HG02981 (cell line): ENCODE results near the gene FARP1.

Source experiments
- ATAC-seq: cut with Tn5 transposase; IDR thresholded peaks from one replicate; pipeline ENCODE4 v1.9.1; 2021; ENCODE audit warnings: mild to moderate bottlenecking, moderate library complexity; ENCODE audit not compliant: unreplicated experiment

Gene FARP1

DNA sequence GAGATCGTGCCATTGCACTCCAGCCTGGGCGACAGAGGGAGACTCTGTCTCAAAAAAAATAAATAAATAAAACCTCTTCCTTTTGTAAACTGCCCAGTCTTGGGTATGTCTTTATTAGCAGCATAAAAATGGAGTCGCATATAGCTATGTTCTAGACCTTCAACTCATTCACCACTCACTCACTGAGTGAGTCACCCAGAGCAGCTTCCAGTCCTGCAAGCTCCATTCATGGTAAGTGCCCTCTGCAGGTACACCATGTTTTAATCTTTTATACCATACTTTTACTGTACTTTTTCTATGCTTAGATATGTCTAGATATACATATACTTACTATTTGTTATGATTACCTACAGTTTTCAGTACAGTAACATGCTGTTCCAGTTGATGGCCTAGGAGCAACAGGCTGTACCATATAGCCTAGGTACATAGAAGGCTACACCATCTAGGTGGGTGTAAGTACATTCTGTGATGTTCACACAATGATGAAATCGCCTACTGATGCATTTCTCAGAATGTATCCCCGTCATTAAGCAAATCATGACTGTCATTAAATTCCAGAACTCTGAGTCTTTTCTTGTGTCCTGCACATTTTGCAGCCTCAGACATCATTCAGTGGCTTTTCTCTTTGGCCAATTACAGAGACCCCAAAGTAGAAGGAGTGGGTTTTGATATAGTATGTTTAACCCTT, 13.7 kb upstream of the FARP1 start:
- no peak for ATAC-seq

DNA sequence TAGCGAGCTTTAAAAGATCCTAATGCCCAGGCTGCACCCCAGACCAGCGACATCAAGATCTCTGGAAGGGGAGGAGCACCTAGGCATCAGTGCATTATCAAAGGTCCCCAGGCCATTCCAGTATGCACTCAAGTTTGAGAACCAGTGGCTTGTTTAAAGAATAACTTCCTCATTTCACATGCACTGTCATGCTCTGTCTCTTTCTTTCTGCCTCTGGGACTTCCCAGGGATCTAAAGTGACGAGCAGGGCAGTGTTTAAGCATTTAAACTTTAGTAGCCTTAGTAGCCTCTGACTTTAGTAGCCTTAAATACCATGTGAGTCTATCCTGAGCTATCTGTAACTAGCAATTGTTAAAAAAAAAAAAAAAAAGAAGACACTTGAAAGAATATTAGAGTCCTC, 8.9 kb upstream of the FARP1 start:
- ATAC-seq = peak; percentile 79

DNA sequence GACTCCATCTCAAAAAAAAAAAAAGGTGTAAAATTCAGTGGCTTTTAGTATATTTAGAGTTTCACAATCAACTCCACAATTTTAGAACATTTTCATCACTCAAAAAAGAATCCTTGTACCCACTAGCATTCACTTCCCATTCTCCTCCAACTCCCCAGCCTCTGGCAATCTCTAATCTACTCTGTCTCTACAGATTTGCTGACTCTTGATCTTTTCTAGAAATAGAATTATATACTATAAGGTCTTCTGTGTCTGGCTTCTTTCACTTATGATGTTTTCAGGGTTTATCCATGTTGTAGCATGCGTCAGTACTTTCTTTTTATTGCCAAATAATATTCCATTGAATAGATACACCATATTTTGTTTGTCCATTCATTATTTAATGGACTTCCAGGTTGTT, 8.0 kb upstream of the FARP1 start:
- no peak for ATAC-seq

DNA sequence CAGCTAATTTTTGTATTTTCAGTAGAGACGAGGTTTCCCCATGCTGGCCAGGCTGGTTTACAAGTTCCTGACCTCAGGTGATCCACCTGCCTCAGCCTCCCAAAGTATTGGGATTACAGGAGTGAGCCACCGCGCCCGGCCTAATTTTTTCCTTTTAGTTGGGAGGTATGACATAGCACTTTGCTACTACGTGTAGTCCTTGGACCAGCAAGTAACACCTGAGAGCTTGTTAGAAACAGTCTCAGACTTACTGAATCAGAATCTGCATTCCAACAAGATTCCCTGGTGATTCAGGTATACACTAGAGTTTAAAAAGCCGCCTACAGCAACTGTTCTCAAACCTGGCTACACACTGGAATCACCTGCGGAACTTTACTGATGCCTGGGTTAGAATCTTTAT, 1.8 kb upstream of the FARP1 start:
- no peak for ATAC-seq

DNA sequence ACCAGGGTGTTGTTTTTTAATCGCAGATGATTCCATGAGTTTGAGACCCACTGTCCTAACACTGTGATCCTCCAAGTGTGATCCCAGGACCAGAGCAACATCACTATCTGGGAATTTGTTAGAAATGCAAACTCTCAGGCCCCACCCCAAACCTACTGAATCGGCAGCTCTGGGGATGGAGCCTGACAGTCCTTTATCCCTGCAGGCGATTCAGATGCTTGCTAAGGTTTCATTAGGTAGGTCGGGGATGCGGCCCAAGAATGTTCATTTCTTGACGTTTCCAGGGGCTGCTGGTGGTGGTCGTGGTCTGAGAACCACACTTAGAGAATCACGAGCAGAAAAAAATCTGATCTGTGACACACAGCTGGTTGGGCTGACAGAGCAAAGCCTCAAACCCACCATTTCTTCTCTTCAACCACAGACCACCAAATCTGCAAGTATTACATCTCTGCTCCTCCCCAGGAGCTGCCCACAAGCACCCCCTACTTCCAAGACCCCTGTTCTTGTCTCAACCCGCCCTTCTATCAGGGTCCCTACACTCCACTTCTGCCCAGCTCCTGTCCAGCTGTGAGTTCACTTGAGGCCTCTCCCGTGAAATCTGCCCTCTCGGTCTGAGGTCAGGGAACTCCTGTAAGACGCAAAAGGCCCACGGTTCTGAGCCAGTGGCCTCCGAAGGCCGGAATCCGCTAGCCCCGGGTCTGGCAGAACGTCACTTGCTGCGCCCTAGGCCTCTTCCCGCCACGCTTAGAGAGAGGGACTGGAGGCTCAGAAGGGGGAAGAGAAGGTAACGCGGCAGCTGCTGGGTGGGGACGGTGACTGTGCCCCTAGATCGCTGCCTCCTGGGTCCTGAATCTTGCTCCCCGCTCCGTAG, 1.1 kb upstream of the FARP1 start:
- no peak for ATAC-seq

DNA sequence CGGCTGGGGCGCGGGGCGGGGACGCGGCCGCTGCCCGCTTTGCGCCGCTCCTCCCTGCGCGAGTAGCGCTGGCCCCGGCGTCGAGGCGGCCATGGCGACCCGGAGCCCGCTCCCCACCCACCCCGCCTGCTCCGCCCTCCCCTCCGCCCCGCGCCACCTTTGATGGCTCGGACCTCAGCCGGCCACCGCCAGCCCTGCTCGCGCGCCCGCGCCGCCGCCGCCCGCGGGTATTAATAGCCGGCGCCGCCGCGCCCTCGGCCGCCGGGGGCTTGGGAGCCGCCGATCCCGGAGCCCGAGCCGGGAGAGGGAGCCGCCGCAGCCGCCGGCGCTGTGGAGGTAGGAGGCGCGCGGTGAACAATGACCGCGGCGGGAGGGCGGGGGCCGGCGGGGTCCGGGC, 261 bp downstream of the FARP1 start:
- peak; percentile 27 for ATAC-seq

DNA sequence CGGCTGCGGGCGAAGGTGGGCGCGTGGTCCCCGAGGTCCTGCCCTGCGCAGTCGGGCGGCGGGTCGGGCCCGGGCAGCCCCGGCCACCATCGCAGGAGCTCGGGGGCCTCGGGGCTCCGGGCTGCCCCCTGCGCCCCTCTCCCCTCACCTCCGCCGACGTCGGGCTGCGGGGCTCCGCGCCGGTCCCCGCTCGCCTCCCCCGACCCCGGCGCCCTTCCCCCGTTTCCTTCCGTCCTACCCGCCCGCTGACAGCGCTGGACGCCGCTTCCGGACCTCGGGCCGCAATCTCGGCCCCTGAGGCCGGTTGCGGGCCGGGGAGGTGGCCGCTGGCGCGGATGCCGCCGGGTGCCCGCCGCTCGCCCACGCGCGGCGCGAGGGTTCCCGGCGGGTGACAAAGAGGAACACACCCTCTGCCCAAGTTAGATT, 720 bp downstream of the FARP1 start:
- peak; percentile 12 for ATAC-seq

DNA sequence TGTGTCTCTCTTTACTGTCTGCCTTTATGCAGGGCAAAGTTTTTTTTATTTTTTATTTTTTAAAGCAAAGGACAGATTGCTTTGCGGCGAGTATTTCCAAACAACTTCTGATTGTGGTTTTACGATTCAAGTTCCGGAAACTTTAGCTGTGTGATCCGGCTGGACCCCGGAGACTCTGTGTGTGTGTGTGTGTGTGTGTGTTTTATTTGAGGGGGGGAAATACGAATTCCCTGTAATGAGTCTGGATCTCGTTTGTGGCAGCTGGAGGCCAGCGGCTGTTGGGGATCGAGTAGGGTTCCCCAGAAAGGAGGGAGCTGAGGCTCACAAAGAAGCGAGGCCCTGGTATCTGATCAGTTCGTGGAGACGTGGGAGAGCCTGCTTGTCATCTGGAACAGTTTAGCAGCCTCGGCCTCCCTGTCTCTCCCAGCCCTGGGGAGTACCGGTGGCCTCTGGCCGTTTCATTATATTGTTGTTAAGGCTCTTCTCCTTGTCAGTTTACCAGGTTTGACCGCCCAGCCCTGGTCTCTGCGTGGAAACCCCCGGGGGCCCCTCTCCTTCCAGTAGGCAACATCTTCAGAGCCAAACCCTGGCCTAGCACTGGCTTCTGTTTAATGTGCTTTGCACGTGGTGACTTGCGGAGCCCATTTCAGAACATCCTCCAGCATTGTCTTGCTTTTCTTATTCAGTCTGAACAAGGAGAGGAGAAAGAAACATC, 1.3 kb downstream of the FARP1 start:
- no peak for ATAC-seq

DNA sequence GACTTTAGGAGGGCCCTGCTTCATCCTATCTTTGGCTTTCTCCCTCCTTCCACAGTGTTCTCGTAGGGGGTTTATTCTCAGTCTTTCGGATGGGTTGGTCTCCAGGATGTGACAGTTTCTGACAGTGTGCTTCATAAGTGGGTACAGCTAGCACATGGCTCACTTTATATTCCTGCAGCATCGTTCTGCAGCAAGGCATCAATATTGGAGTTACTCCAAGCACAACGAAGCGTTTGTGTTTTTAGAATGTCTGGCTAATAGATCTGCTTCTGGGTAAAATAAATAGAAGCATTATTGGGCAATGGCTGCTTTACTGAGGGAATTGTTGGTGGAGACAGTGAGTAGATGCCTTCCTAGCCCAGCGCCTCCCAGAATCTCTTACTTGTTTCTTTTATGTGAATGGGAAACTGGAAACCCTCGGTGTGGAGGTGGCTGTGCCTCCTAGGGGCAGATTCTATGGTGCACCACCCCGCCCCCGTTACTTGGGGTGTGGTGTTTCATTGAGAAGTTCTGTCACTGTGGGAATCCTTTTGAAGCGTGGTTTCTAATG, 2.0 kb downstream of the FARP1 start:
- ATAC-seq = no peak

DNA sequence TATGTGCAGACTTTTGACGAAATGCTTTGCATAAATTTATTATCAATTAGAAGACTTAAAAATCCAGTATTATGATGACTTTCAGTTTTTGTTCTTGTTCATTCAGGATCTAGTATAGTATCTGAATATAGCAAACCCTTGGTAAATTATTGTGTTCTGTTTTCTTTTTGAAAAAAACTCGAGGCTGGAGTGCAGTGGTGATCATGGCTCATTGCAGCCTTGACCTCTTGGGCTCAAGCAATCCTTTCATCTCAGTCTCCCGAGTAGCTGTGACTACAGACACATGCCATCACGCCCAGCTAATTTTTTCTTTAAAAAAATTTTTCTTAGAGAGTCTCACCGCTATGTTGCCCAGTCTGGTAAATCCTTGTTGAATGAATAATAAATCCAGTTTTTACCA, 4.6 kb downstream of the FARP1 start:
- no peak for ATAC-seq

DNA sequence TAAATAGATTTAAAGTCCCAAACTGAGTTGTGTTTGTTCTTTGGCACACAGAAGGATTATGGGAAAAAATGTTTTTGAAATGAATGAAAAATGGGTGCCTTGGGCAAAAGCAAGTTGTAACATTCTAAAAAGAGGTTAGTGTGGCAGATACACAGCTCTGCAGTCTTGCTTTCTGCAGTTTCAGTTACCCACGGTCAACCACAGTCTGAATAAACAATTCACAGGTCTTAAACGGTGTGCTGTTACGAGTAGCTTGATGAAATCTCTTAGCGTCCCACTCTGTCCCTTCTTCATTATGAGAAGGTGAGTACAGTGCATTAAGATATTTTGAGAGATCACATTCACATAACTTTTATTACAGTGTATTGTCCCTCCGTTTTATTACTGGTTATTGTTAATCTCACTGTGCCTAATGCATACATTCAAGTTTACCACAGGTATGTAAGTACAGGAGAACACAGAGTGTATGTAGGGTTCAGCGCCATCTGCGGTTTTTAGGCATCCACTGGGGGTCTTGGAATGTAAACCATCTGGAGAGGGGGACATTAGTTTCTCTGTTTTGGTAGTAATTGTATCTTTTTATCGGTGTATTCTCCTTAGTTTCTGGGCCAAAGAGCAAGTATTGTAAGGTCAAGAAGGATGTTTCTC, 8.1 kb downstream of the FARP1 start:
- no peak for ATAC-seq

DNA sequence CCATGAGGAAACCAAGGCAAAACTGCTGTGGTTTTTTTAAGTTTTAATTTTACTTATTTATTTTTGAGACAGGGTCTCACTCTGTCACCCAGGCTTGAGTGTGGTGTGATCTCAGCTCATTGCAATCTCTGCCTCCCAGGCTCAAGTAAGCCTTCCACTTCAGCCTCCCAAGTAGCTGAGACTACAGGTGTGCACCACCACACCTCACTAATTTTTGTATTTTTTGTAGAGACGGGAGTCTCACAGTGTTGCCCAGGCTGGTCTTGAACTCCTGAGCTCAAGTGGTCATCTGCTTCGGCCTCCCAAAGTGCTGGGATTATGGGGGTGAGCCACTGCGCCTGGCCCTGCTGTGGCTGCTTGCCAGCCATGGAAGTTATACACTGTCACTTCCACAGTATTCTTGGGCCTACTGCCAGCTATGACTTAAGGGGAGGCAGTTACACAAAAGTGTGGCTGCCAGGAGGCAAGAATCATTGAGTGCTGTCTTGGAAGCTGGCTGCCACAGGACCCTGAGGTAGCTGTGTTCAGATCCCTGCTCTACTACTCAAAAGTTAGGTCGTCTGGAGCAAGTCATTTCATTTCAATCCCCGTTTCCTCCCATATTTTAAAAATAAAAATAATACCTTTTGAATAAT, 12.7 kb downstream of the FARP1 start:
- no peak for ATAC-seq

DNA sequence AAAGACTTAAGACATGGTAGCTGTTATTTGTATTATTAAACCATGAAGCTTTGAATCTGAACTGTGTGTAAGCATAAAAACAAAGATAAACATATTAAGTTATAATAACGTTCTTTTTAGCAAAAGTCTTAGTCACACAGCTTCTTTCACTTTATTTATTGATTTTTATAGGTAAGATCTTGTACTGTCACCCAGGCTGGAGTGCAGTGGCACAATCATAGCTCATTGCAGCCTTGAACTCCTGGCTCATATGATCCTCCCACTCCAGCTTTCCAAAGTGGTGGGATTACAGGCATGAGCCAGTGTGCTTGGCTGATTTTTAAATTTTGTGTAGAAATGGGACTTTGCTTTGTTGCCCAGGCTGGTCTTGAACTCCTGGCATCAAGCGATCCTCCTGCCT, 13.4 kb downstream of the FARP1 start:
- no peak for ATAC-seq

DNA sequence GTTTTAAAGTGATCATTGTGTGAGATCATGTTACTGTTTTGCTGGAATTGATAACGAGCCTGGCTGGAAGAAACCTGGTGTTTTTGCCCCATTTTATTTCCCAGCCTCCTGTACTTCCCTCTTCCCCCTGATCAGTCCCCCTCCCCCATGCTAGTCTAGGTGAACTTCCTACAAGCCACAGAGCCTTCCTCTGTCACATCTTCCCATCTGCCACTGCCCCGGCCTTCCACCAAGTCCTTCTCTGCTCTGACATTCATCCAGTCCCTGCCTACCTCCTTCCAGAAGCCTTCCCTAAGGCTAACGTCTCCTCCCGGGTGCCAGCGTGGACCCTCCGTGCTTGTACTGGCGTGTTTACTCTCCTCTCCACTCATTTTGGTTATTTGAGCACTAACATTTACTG, 14.3 kb downstream of the FARP1 start:
- no peak for ATAC-seq

DNA sequence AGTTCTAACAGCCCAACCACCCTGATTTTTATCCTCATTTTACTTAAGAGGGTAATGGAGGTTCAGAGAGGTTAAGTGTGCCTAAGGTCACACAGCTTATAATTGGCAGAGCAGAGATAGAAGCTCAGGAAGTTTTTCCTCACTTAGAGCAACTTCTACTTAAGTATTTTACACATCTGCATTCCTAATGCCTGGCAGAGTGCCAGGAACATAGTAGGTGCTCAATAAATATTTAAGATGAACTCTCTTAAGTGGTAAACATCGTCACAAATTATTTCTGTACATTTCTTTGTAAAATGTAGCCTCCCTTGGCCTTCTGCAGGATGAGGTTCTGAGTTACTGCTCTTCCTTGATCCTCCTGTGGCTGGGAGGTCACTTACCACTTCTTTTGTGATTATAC, 14.7 kb downstream of the FARP1 start:
- ATAC-seq = no peak

DNA sequence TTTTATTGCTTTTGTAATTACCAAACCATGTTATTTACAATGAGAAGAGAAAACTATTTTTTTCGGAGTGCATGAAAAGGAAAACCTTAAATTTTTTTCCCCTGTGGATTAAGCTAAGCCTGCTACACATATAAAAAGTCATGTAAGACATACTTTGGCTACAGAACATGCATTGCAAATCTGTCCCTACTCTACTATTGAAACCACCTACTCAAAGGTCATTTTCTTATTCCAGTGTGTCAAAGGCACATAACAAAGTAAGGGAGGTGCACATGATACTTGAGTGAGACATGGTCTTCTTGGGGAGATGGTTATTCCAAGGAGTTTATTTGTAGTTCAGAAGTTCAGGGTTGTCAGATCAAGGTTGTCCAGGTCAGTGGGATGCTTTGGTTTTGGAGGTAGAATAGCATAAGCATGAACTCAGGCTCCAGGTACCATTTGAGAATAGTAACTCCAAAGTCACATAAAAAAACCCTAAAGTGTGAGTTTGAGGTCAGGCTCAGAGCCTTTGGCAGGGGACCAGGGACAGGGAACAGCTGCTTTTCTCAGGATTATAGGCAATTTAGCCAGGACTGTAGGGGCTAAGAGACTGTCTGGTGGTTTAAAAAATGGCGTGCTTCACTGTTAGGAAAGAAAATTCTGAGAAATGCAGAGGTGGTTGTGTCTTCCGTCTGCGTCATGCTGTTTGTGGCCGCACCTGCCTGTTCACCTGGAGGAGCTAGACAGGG, 15.4 kb downstream of the FARP1 start:
- ATAC-seq = no peak

DNA sequence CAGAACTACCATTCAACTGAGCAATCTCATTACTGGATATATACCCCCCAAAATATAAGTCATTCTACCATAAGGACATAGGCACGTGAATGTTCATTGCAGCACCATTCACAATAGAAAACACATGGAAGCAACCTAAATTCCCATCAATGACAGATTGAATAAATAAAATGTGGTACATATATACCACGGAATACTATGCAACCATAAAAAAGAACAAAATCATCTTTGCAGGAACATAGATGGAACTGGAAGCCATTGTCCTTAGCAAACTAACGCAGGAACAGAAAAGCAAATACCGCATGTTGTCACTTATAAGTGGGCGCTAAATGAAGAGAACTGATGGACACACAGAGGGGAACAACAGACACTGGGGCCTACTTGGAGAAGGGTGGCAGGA, 20.0 kb downstream of the FARP1 start:
- ATAC-seq = no peak

DNA sequence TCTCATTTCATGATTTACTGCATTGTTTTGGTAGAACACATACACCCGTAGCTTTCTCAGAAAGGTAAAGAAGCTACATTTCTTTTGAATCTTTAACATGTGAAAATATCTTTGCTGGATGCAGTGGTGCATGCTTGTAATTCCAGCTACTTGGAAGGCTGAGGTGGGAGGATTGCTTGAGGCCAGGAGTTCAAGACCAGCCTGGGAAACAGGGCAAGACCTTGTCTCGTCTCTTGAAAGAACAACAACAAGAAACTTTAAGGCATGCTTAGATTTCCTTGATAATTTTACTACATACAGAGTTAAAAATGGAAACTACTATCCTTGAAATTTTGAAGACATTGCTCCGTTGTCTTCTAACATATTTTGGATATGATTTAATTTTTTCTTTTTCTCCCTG, 26.4 kb downstream of the FARP1 start:
- no peak for ATAC-seq

DNA sequence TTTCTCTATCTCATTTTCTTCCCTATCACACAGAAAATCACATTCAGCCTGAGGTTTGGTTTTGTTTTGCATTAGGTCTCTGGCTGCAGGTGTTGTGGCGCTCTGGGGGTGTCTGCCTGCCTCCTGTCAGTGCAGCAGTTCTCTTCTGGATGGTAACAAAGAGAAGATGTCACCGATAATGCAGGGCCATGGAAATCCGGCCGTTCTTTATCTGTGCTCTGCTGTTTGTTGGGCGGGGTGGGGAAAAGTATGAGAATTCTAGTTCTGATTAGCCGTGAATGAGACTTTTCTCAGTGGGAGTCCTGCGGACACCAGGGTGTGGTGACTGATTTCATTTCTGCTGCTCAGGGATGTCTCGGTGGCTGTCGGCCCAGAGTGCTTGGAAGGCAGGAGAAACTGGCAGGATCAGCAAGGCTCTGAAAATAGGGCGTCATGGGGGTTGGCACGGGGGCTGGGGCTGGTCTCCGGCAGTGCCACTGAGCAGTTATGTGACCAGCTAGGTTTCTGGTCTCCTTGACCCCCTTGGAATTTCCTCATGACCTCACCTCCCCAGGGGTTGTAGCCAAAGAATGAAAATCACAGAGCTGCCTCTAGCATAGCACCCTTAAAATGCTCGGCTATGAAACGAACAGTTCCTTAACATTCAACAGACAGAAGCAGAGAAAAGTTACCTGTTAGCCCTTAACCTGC, 29.2 kb downstream of the FARP1 start:
- no peak for ATAC-seq
